Testis (tissue), 3 donors: ENCODE data around the gene ZNF91. TPM values are rescaled to one million over a fixed set of nuclear protein-coding genes. Genes with fewer than 3 reads are reported as not detected.
"Not testable (repeated sequence)": the region's sequence is repeated elsewhere in the genome, so short reads cannot be mapped to it uniquely, and the experiment has no call there.

Experiments used
- DNase-seq: peaks from one replicate; pipeline ENCODE4 v3.0.0-alpha.2; 2019
- H3K27ac ChIP-seq, 2 donors: fragments of 200-600 bp; sonication (generic); one replicate each; pipeline ENCODE4 v1.5.1; 2019
- H3K27me3 ChIP-seq: fragments of 200-600 bp; sonication (generic); one replicate; pipeline ENCODE4 v1.5.1; 2019
- H3K36me3 ChIP-seq: fragments of 200-600 bp; sonication (generic); one replicate; pipeline ENCODE4 v1.5.1; 2017; ENCODE audit warnings: low read depth; ENCODE audit errors: missing control alignments
- H3K4me1 ChIP-seq: fragments of 200-600 bp; sonication (generic); one replicate; pipeline ENCODE4 v1.5.1; 2019
- H3K4me3 ChIP-seq, 2 donors: fragments of 200-600 bp; sonication (generic); one replicate each; pipeline ENCODE4 v1.5.1; 2017 to 2019
- H3K9me3 ChIP-seq: fragments of 200-600 bp; sonication (generic); one replicate; pipeline ENCODE4 v1.5.1; 2017
- CTCF ChIP-seq, 3 experiments: fragments of 450-650 bp in 2 of 3; fragments of 200-600 bp in 1 of 3; sonication (generic) in 1 of 3; IDR thresholded peaks; one replicate each; pipeline ENCODE4 v1.5.1; 2016 to 2019; ENCODE audit warnings: antibody characterized with exemption in 3 of 3, mild to moderate bottlenecking in 2 of 3, moderate library complexity in 1 of 3
- POLR2A ChIP-seq: fragments of 450-650 bp; IDR thresholded peaks from one replicate; pipeline ENCODE4 v1.6.1; 2017; ENCODE audit warnings: antibody characterized with exemption, mild to moderate bottlenecking, moderate library complexity
- WGBS, 2 donors: methylation state at CpG; one replicate each; pipeline ENCODE4 v1.1.5; 2018; 5-methylcytosine and 5-hydroxymethylcytosine counted together
- intact Hi-C: fragments of 100-400 bp; cut with DNase I; formaldehyde crosslinking; loops from one replicate; pipeline ENCODE4 v1.15.1; 2023; ENCODE audit warnings: low total_unique reads
- polyA plus RNA-seq: library from polyadenylated mRNA; stranded (reverse); fragments of 350-450 nt; fragmentation: Illumina TruSeq; extraction: RNeasy Lipid Tissue Mini Kit (QIAGEN cat#74804); gene quantifications from one replicate; pipeline ENCODE4 v1.2.3, GENCODE V29; 2014; ENCODE audit warnings: low read depth, low replicate concordance; ENCODE audit not compliant: insufficient read depth
- total RNA-seq, 2 donors: library from RNA; depleted of rRNA; stranded (reverse); fragments of >200 nt; gene quantifications; one replicate each; pipeline ENCODE4 v1.2.3, GENCODE V29; 2016

ZNF91 gene
- total and polyA plus RNA-seq, 3 donors from 2014 or later = 50.1 to 101 (median 96.1) TPM

- no peak for TF ChIP-seq CTCF (IDR thresholded peaks at IDR 0.05)
- TF ChIP-seq POLR2A = no peak
- intact Hi-C loops = no loop called here
- no peak for DNase-seq
- Histone ChIP-seq H3K27me3 (no peaks in the 10 kb centered on the region), H3K27ac (no peak overlapping the region), H3K36me3 (no peaks in the 10 kb centered on the region), H3K9me3 (no peaks in the 10 kb centered on the region), H3K4me1 (no peaks in the 10 kb centered on the region), H3K4me3 (no peak overlapping the region)
- WGBS, 2 donors = 76 to 82% methylated on average over 4 of the region's 4 CpGs
Observed at GRCh38 chr19:23437901-23438300, 42.6 kb upstream of the ZNF91 start.

DNA sequence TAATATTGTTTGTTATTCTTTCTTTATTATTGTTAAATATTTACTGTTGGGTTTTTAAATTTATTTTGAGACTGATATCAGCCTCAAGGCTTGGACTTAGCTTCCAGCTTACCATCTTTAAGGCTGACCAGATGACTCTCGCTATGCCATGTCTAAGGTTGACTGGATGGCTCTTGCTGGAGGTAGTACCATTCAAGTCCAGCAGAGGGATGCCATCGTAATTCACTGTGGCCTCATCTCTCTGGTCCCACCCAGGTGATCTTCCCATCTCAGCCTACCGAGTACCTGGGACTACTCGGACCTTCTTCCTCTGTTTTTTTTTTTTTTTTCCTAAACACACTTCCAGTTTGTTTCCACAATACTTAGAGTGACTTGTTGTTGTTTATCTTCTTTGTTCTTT, 41.7 kb upstream of the ZNF91 start:
- DNase-seq = no peak
- intact Hi-C loops = no loop called here
- Histone ChIP-seq H3K27ac (no peak overlapping the region), H3K4me1 (no peaks in the 10 kb centered on the region), H3K27me3 (no peaks in the 10 kb centered on the region), H3K4me3 (no peak overlapping the region), H3K36me3 (no peaks in the 10 kb centered on the region), H3K9me3 (no peaks in the 10 kb centered on the region)
- WGBS, 2 donors = 89 to 93% methylated on average over 4 of the region's 4 CpGs
- TF ChIP-seq CTCF (IDR thresholded peaks at IDR 0.05) (no peak), POLR2A (no peak)

DNA sequence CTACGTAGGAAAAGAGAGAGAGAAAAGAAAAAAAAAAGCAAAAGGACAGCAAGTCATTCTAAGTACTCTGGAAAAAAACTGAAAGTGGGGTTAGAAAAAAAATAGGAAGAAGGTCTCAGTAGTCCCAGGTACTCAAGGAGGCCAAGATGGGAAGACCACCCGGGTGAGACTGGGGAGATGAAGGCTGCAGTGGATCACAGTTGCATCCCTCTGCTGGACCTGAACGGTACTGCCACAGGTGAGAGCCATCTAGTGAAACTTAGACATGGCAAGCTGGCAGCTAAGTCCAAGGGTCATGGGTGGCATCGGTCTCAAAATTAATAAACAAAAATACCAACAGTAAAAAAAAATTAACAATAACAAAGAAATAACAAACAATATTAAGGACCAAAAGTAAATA, 41.0 kb upstream of the ZNF91 start:
- no peak for DNase-seq
- Histone ChIP-seq H3K36me3 (no peaks in the 10 kb centered on the region), H3K9me3 (no peaks in the 10 kb centered on the region), H3K4me1 (no peaks in the 10 kb centered on the region), H3K27ac (no peak overlapping the region), H3K27me3 (no peaks in the 10 kb centered on the region), H3K4me3 (no peak overlapping the region)
- TF ChIP-seq CTCF (IDR thresholded peaks at IDR 0.05) (peak in 1 of 3 experiments; percentile 6), POLR2A (no peak)
- intact Hi-C loops = no loop called here
- 84 to 89% methylated on average over 4 of the region's 4 CpGs for WGBS, 2 donors

GRCh38 chr19:23420824-23421223, 25.6 kb upstream of the ZNF91 start:
- Histone ChIP-seq H3K27me3 (no peaks in the 10 kb centered on the region), H3K27ac (no peak overlapping the region), H3K4me1 (no peaks in the 10 kb centered on the region), H3K4me3 (no peak overlapping the region), H3K9me3 (no peaks in the 10 kb centered on the region), H3K36me3 (no peaks in the 10 kb centered on the region)
- WGBS, 2 donors = 73 to 79% methylated on average over 2 to 5 of the region's 5 CpGs
- no peak for TF ChIP-seq POLR2A
- no peak for TF ChIP-seq CTCF (IDR thresholded peaks at IDR 0.05)
- intact Hi-C loops = no loop called here
- DNase-seq = no peak

GRCh38 chr19:23419261-23419660, 24.0 kb upstream of the ZNF91 start:
- H3K27ac ChIP-seq, H3K4me3 ChIP-seq, H3K27me3 ChIP-seq, H3K9me3 ChIP-seq, DNase-seq, H3K4me1 ChIP-seq, intact Hi-C loops, H3K36me3 ChIP-seq: not testable (repeated sequence)
- WGBS, 2 donors = 83 to 87% methylated on average over 8 to 38 of the region's 38 CpGs
